ENCODE measurements around the gene IMMT.
A peak's percentile ranks its signal among the peaks of the same experiment; 100 is the strongest.
"Not testable (repeated sequence)": the region's sequence is repeated elsewhere in the genome, so short reads cannot be mapped to it uniquely, and the experiment has no call there.

IMMT gene

DNA sequence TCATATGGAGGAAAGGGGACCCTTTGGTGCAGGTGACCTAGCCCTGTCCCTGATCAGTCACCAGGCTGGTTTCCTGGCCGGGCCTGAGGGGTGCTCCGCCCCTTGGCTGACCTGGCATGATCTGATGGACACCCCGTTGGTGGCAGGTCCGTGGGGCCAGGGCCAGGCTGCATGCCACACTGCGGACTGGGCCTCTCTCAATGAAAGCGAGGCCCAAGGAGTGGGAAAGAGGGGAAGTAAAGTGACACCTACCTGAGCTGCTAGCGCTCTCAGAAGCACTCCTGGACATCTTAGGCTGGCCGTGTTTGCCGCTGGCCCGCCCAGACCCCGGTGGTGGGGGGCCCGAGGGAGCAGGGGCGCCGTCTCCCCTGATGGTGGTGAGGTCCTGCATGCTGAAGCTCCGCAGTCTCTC, 37.1 kb upstream of the IMMT start:
- no peak for DNase-seq (ENCODE audit: low read depth)
- no peak overlapping the region for H3K4me3 ChIP-seq (ENCODE audit: low read length)
- TF ChIP-seq, protein P1, sequence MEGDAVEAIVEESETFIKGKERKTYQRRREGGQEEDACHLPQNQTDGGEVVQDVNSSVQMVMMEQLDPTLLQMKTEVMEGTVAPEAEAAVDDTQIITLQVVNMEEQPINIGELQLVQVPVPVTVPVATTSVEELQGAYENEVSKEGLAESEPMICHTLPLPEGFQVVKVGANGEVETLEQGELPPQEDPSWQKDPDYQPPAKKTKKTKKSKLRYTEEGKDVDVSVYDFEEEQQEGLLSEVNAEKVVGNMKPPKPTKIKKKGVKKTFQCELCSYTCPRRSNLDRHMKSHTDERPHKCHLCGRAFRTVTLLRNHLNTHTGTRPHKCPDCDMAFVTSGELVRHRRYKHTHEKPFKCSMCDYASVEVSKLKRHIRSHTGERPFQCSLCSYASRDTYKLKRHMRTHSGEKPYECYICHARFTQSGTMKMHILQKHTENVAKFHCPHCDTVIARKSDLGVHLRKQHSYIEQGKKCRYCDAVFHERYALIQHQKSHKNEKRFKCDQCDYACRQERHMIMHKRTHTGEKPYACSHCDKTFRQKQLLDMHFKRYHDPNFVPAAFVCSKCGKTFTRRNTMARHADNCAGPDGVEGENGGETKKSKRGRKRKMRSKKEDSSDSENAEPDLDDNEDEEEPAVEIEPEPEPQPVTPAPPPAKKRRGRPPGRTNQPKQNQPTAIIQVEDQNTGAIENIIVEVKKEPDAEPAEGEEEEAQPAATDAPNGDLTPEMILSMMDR (IDR thresholded peaks at IDR 0.05; ENCODE audit: insufficient read depth, low read depth, low read length, missing control alignments) = no peak

GRCh38 chr2:86231680-86232372, 36.6 kb upstream of the IMMT start:
- H3K4me3 ChIP-seq (ENCODE audit: low read length) = no peak overlapping the region
- DNase-seq (ENCODE audit: low read depth) = no peak
- TF ChIP-seq, protein P1 (IDR thresholded peaks at IDR 0.05; ENCODE audit: insufficient read depth, low read depth, low read length, missing control alignments) = no peak

- DNase-seq (ENCODE audit: low read depth) = no peak
- H3K4me3 ChIP-seq (ENCODE audit: low read length) = no peak overlapping the region
- TF ChIP-seq, protein P1 (IDR thresholded peaks at IDR 0.05; ENCODE audit: insufficient read depth, low read depth, low read length, missing control alignments) = no peak
Measured at GRCh38 chr2:86230961-86231360, 35.7 kb upstream of the IMMT start.

- no peak for DNase-seq (ENCODE audit: low read depth)
- TF ChIP-seq, protein P1 (IDR thresholded peaks at IDR 0.05; ENCODE audit: insufficient read depth, low read depth, low read length, missing control alignments) = no peak
- no peak overlapping the region for H3K4me3 ChIP-seq (ENCODE audit: low read length)
Measured at GRCh38 chr2:86229221-86229620, 34.0 kb upstream of the IMMT start.

GRCh38 chr2:86228574-86228973, 33.3 kb upstream of the IMMT start:
- peak; percentile 26 for DNase-seq (ENCODE audit: low read depth)
- not testable (repeated sequence) for H3K4me3 ChIP-seq (ENCODE audit: low read length)

GRCh38 chr2:86227685-86228084, 32.4 kb upstream of the IMMT start:
- no peak for DNase-seq (ENCODE audit: low read depth)
- TF ChIP-seq, protein P1 (IDR thresholded peaks at IDR 0.05; ENCODE audit: insufficient read depth, low read depth, low read length, missing control alignments) = no peak
- no peak overlapping the region for H3K4me3 ChIP-seq (ENCODE audit: low read length)

GRCh38 chr2:86226636-86227520, 31.6 kb upstream of the IMMT start:
- no peak overlapping the region for H3K4me3 ChIP-seq (ENCODE audit: low read length)
- no peak for DNase-seq (ENCODE audit: low read depth)
- TF ChIP-seq, protein P1 (IDR thresholded peaks at IDR 0.05; ENCODE audit: insufficient read depth, low read depth, low read length, missing control alignments) = no peak

Measured in epithelial cell of esophagus (primary cell).